ENCODE measurements around the gene ETFB. TPM values are rescaled to one million over a fixed set of nuclear protein-coding genes. Genes with fewer than 3 reads are reported as not detected.

Gene ETFB
- total RNA-seq, 2 donors from 2014 or later = 58.7 to 61.5 TPM

- Histone ChIP-seq H3K27me3 (no peaks in the 10 kb centered on the region), H3K27ac (no peak overlapping the region), H3K4me1 (no peaks in the 10 kb centered on the region), H3K4me3 (no peak overlapping the region), H3K9me3 (no peaks in the 10 kb centered on the region), H3K36me3 (replicated peaks in 1 of 2; ENCODE audit: insufficient read depth in 1 of 2, low read depth in 2 of 2) (peaks cover 0 to 6% of the 10 kb centered on the region in 2 donors)
- TF ChIP-seq POLR2A (IDR thresholded peaks at IDR 0.05) = no peak
- 90% methylated on average over 9 to 16 of the region's 17 CpGs for WGBS, 2 donors
- DNase-seq (no peak), ATAC-seq (no peak)
- intact Hi-C loops (cut with DNase I) = loop anchor here (10.0 kb wide), 1 partner anchor 48 kb away; the partner anchor contains the start of gene C19orf84
Measured at GRCh38 chr19:51346742-51347141, 19.4 kb downstream of the ETFB start.

- Histone ChIP-seq H3K4me3 (no peak overlapping the region), H3K4me1 (peaks cover 5% of the 10 kb centered on the region), H3K27me3 (no peaks in the 10 kb centered on the region), H3K9me3 (no peaks in the 10 kb centered on the region), H3K27ac (no peak overlapping the region), H3K36me3 (replicated peaks in 1 of 2; ENCODE audit: insufficient read depth in 1 of 2, low read depth in 2 of 2) (peaks cover 0 to 6% of the 10 kb centered on the region in 2 donors)
- no peak for ATAC-seq
- intact Hi-C loops (cut with DNase I) = loop anchor here (10.0 kb wide), 1 partner anchor 50 kb away; the partner anchor contains the start of gene C19orf84
- no peak for DNase-seq
- TF ChIP-seq POLR2A (IDR thresholded peaks at IDR 0.05) (no peak), CTCF (IDR thresholded peaks at IDR 0.05) (no peak)
- 87 to 92% methylated on average over 9 of the region's 9 CpGs for WGBS, 2 donors
Measured at GRCh38 chr19:51345076-51345620, 21.0 kb downstream of the ETFB start.

- H3K36me3 ChIP-seq (replicated peaks in 1 of 2; ENCODE audit: insufficient read depth in 1 of 2, low read depth in 2 of 2) = peaks cover 0 to 4% of the 10 kb centered on the region in 2 donors
- TF ChIP-seq POLR2A (IDR thresholded peaks at IDR 0.05) (no peak), CTCF (IDR thresholded peaks at IDR 0.05) (no peak)
- no peaks in the 10 kb centered on the region for H3K9me3 ChIP-seq
- peaks cover 22% of the 10 kb centered on the region for H3K4me1 ChIP-seq
- no peaks in the 10 kb centered on the region for H3K27me3 ChIP-seq
- no peak overlapping the region for H3K4me3 ChIP-seq
- intact Hi-C loops (cut with DNase I) = loop anchor here (10.0 kb wide), 1 partner anchor 52 kb away; the partner anchor contains the start of gene C19orf84
- no peak overlapping the region for H3K27ac ChIP-seq
- 34 to 42% methylated on average over 8 to 9 of the region's 9 CpGs for WGBS, 2 donors
- no peak for DNase-seq
- ATAC-seq = no peak
Measured at GRCh38 chr19:51342631-51343569, 23.3 kb downstream of the ETFB start.

GRCh38 chr19:51341976-51342580 is 24.1 kb downstream of the ETFB start, which contains the start of gene VSIG10L:
Gene VSIG10L (minus strand): TSS chr19:51342139. CDS start chr19:51342124, 15 bp downstream.
- intact Hi-C loops (cut with DNase I) = loop anchor here (10.0 kb wide), 1 partner anchor 53 kb away; the partner anchor contains the start of gene C19orf84
- 30 to 33% methylated on average over 1 to 3 of the region's 3 CpGs for WGBS, 2 donors

More at GRCh38 chr19:51341976-51342580, 24.1 kb downstream of the ETFB start, which contains the start of gene VSIG10L:
- DNase-seq (no peak), ATAC-seq (no peak)
- TF ChIP-seq CTCF (IDR thresholded peaks at IDR 0.05) = no peak
- no peak for TF ChIP-seq POLR2A (IDR thresholded peaks at IDR 0.05)
- H3K27ac ChIP-seq = no peak within 1 kb of the TSS
- H3K36me3 ChIP-seq (replicated peaks in 1 of 2; ENCODE audit: insufficient read depth in 1 of 2, low read depth in 2 of 2) = peaks cover 0 to 4% of the 10 kb centered on the region in 2 donors
- H3K4me3 ChIP-seq = no peak within 1 kb of the TSS
- H3K9me3 ChIP-seq = no peaks in the 10 kb centered on the region
- no peaks in the 10 kb centered on the region for H3K27me3 ChIP-seq
- H3K4me1 ChIP-seq = peaks cover 22% of the 10 kb centered on the region

Data from body of pancreas (tissue), 4 donors.